Measurements from ENCODE around the gene FRMPD1.

The FRMPD1 gene

DNA sequence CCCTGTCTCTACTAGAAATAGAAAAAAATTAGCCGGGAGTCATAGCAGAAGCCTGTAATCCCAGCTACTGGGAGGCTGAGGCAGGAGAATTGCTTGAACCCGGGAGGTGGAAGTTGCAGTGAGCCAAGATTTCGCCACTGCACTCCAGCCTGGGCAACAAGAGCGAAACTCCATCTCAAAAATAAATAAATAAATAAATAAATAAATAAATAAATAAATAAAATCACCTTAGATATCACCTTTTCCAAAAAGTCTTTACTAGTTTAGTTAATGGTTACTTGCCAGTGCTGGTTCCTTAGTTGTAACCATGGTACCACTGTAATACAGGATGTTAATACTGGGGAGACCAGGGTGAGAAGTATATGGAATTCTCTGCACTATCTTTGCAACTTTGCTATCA, 48.7 kb upstream of the FRMPD1 start (continued):
- peak; percentile 91 for TF ChIP-seq ZNF518A (tag by site-specific recombination; conservative IDR thresholded peaks at IDR 0.05; ENCODE audit: low read depth)
- peak; percentile 87 for TF ChIP-seq ZNF426 (tag by site-specific recombination; IDR thresholded peaks at IDR 0.05)
- TF ChIP-seq ZBTB8A (tag by site-specific recombination; IDR thresholded peaks at IDR 0.05) = peak; percentile 77
- TF ChIP-seq ZNF664 (tag by site-specific recombination; IDR thresholded peaks at IDR 0.05) = peak; percentile 73
- TF ChIP-seq, protein P1, sequence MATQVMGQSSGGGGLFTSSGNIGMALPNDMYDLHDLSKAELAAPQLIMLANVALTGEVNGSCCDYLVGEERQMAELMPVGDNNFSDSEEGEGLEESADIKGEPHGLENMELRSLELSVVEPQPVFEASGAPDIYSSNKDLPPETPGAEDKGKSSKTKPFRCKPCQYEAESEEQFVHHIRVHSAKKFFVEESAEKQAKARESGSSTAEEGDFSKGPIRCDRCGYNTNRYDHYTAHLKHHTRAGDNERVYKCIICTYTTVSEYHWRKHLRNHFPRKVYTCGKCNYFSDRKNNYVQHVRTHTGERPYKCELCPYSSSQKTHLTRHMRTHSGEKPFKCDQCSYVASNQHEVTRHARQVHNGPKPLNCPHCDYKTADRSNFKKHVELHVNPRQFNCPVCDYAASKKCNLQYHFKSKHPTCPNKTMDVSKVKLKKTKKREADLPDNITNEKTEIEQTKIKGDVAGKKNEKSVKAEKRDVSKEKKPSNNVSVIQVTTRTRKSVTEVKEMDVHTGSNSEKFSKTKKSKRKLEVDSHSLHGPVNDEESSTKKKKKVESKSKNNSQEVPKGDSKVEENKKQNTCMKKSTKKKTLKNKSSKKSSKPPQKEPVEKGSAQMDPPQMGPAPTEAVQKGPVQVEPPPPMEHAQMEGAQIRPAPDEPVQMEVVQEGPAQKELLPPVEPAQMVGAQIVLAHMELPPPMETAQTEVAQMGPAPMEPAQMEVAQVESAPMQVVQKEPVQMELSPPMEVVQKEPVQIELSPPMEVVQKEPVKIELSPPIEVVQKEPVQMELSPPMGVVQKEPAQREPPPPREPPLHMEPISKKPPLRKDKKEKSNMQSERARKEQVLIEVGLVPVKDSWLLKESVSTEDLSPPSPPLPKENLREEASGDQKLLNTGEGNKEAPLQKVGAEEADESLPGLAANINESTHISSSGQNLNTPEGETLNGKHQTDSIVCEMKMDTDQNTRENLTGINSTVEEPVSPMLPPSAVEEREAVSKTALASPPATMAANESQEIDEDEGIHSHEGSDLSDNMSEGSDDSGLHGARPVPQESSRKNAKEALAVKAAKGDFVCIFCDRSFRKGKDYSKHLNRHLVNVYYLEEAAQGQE (tag by site-specific recombination; IDR thresholded peaks at IDR 0.05) = peak; percentile 62

GRCh38 chr9:37602817-37603216, 47.9 kb upstream of the FRMPD1 start:
- Histone ChIP-seq H3K36me3 (ENCODE audit: control insufficient read depth in 2 of 2, insufficient read depth in 1 of 2, low read length in 2 of 2) (no peaks in the 10 kb centered on the region), H3K4me3 (ENCODE audit: low read depth, low read length) (no peak overlapping the region), H3K4me1 (ENCODE audit: control insufficient read depth, insufficient read depth, low read length) (no peaks in the 10 kb centered on the region), H3K27ac (ENCODE audit: extremely low read depth, low read depth, low read length) (no peak overlapping the region), H3K9me3 (ENCODE audit: control insufficient read depth, insufficient read depth, low read depth, low read length) (no peaks in the 10 kb centered on the region)
- ChIA-PET CTCF (interaction anchor here (1.3 kb wide), 1 partner anchor 8 kb away, joined by 3 read pairs; no protein-coding TSS in a partner anchor), POLR2A (interaction anchor here (1.7 kb wide), 1 partner anchor 10 kb away, joined by 5 read pairs; the partner anchor contains the start of gene TOMM5)
- TF ChIP-seq HOXA7 (CRISPR knock-in tag; IDR thresholded peaks at IDR 0.05; ENCODE audit: borderline replicate concordance) (no peak), ZNF610 (tag by site-specific recombination; IDR thresholded peaks at IDR 0.05; ENCODE audit: borderline replicate concordance) (no peak), ZNF248 (tag by site-specific recombination; IDR thresholded peaks at IDR 0.05) (no peak), ATF2 (tag by site-specific recombination; IDR thresholded peaks at IDR 0.05; ENCODE audit: low read depth) (no peak), ZBTB1 (tag by site-specific recombination; IDR thresholded peaks at IDR 0.05) (no peak)
- TF ChIP-seq, protein P2, sequence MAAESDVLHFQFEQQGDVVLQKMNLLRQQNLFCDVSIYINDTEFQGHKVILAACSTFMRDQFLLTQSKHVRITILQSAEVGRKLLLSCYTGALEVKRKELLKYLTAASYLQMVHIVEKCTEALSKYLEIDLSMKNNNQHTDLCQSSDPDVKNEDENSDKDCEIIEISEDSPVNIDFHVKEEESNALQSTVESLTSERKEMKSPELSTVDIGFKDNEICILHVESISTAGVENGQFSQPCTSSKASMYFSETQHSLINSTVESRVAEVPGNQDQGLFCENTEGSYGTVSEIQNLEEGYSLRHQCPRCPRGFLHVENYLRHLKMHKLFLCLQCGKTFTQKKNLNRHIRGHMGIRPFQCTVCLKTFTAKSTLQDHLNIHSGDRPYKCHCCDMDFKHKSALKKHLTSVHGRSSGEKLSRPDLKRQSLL (tag by site-specific recombination; IDR thresholded peaks at IDR 0.05) = no peak
- TF ChIP-seq, protein P3, sequence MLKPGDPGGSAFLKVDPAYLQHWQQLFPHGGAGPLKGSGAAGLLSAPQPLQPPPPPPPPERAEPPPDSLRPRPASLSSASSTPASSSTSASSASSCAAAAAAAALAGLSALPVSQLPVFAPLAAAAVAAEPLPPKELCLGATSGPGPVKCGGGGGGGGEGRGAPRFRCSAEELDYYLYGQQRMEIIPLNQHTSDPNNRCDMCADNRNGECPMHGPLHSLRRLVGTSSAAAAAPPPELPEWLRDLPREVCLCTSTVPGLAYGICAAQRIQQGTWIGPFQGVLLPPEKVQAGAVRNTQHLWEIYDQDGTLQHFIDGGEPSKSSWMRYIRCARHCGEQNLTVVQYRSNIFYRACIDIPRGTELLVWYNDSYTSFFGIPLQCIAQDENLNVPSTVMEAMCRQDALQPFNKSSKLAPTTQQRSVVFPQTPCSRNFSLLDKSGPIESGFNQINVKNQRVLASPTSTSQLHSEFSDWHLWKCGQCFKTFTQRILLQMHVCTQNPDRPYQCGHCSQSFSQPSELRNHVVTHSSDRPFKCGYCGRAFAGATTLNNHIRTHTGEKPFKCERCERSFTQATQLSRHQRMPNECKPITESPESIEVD (tag by site-specific recombination; IDR thresholded peaks at IDR 0.05) = no peak

All from HEK293 (cell line).